H1 (cell line): ENCODE results near the gene OXSR1. TPM values are rescaled to one million over a fixed set of nuclear protein-coding genes. Genes with fewer than 3 reads are reported as not detected.

Experiments used
- CTCF ChIA-PET: fragments of 300-600 bp; sonication (Branson Sonifier 250); formaldehyde crosslinking; loops from one replicate; lab custom pipeline; 2021; ENCODE audit not compliant: partially characterized antibody; lab: Charles Lee
- POLR2A ChIA-PET: fragments of 300-600 bp; sonication (Branson Sonifier 250); formaldehyde crosslinking; loops from one replicate; lab custom pipeline; 2021; ENCODE audit warnings: inconsistent platforms; ENCODE audit not compliant: partially characterized antibody; lab: Charles Lee
- DNase-seq, 2 experiments: peaks; one replicate each; pipeline versions ENCODE4 v3.0.0 to v3.0.0-alpha.2; 2010 to 2022; ENCODE audit warnings: low spot score in 2 of 2, low read depth in 1 of 2, mixed read lengths in 1 of 2
- FAIRE-seq: peaks from 2 replicates; lab custom pipeline; 2011; peaks lifted over from hg19 to GRCh38; lab: Jason Lieb, UNC
- H2AFZ ChIP-seq: 2 replicates; pipeline ENCODE4 v1.8.1; 2012; ENCODE audit warnings: low read length, inconsistent platforms
- H2AK5ac ChIP-seq: 2 replicates; pipeline ENCODE4 v1.6.1; 2013; ENCODE audit warnings: low read depth, low read length
- H2BK120ac ChIP-seq: replicated peaks from 2 replicates; pipeline ENCODE3; 2013; ENCODE audit warnings: low read depth, low read length, inconsistent platforms
- H2BK12ac ChIP-seq: 2 replicates; pipeline ENCODE4 v1.6.1; 2013; ENCODE audit warnings: low read depth, low read length
- H2BK15ac ChIP-seq: 2 replicates; pipeline ENCODE4 v1.6.1; 2013; ENCODE audit warnings: low read length
- H2BK20ac ChIP-seq: 2 replicates; pipeline ENCODE4 v1.6.1; 2013; ENCODE audit warnings: low read length
- H2BK5ac ChIP-seq: 2 replicates; pipeline ENCODE4 v1.6.1; 2013; ENCODE audit warnings: low read depth, low read length
- H3K14ac ChIP-seq: 2 replicates; pipeline ENCODE4 v1.6.1; 2013; ENCODE audit warnings: inconsistent platforms; ENCODE audit not compliant: insufficient read length
- H3K18ac ChIP-seq: 2 replicates; pipeline ENCODE4 v1.6.1; 2013; ENCODE audit warnings: low read length; ENCODE audit errors: extremely low read depth
- H3K23ac ChIP-seq: 2 replicates; pipeline ENCODE4 v1.6.1; 2013; ENCODE audit warnings: inconsistent platforms; ENCODE audit not compliant: insufficient read length
- H3K23me2 ChIP-seq: 2 replicates; pipeline ENCODE4 v1.6.1; 2013; ENCODE audit warnings: low read depth, low read length
- H3K27ac ChIP-seq: 2 replicates; pipeline ENCODE4 v1.6.1; 2011; ENCODE audit warnings: low read depth, low read length, inconsistent platforms
- H3K27me3 ChIP-seq, 4 experiments: replicated peaks in 1 of 4; 1 replicate in 1 of 4; 2 replicates in 3 of 4; pipeline versions ENCODE4 v1.6.1 to v1.8.1; 2011 to 2013; ENCODE audit warnings: low read length in 3 of 4, mild to moderate bottlenecking in 3 of 4, inconsistent platforms in 2 of 4, mixed read lengths in 2 of 4, moderate library complexity in 1 of 4; ENCODE audit not compliant: control insufficient read depth in 3 of 4, insufficient read depth in 3 of 4; ENCODE audit errors: extremely low read depth in 1 of 4
- H3K36me3 ChIP-seq, 4 experiments: 2 replicates each; pipeline versions ENCODE4 v1.6.1 to v1.8.1; 2011 to 2013; ENCODE audit warnings: mild to moderate bottlenecking in 4 of 4, low read length in 3 of 4, moderate library complexity in 2 of 4, control low read depth in 1 of 4, inconsistent platforms in 1 of 4; ENCODE audit not compliant: insufficient read depth in 4 of 4, control insufficient read depth in 2 of 4
- H3K4ac ChIP-seq: replicated peaks from 2 replicates; pipeline ENCODE3; 2013; ENCODE audit warnings: low read length, low read depth, mixed read lengths, inconsistent platforms; ENCODE audit not compliant: insufficient read length
- H3K4me1 ChIP-seq, 4 experiments: replicated peaks in 1 of 4; 1 replicate in 1 of 4; 2 replicates in 3 of 4; pipeline versions ENCODE4 v1.6.1 to v1.8.1; 2011 to 2013; ENCODE audit warnings: low read length in 3 of 4, inconsistent platforms in 2 of 4, mixed read lengths in 1 of 4; ENCODE audit not compliant: insufficient read depth in 4 of 4, control insufficient read depth in 3 of 4
- H3K4me2 ChIP-seq, 2 experiments: 2 replicates each; pipeline versions ENCODE4 v1.6.1 to v1.8.1; 2011 to 2013; ENCODE audit warnings: low read depth in 2 of 2, low read length in 2 of 2, control low read depth in 1 of 2, inconsistent platforms in 1 of 2, mild to moderate bottlenecking in 1 of 2; ENCODE audit not compliant: insufficient read depth in 1 of 2
- H3K4me3 ChIP-seq, 4 experiments: fragments of 200-600, 300-600 bp in 1 of 4; sonication (generic), shearing (Covaris generic), sonication (Bioruptor Twin) in 1 of 4; 2 replicates each; pipeline versions ENCODE4 v1.5.1 to v1.8.1; 2011 to 2016; ENCODE audit warnings: low read length in 4 of 4, low read depth in 3 of 4, control low read depth in 2 of 4, inconsistent platforms in 2 of 4, mild to moderate bottlenecking in 2 of 4, mixed read lengths in 1 of 4, moderate library complexity in 1 of 4; ENCODE audit not compliant: insufficient read depth in 2 of 4; ENCODE audit errors: extremely low read depth in 1 of 4
- H3K56ac ChIP-seq: replicated peaks from 2 replicates; pipeline ENCODE3; 2013; ENCODE audit warnings: low read depth, mild to moderate bottlenecking, mixed read lengths, low read length, inconsistent platforms; ENCODE audit not compliant: insufficient read length
- H3K79me1 ChIP-seq: 2 replicates; pipeline ENCODE4 v1.6.1; 2013; ENCODE audit warnings: low read depth, low read length, control low read depth
- H3K79me2 ChIP-seq, 2 experiments: 2 replicates each; pipeline versions ENCODE4 v1.6.1 to v1.8.1; 2012 to 2013; ENCODE audit warnings: low read length in 2 of 2, mild to moderate bottlenecking in 2 of 2, inconsistent platforms in 1 of 2; ENCODE audit not compliant: insufficient read depth in 2 of 2, control insufficient read depth in 1 of 2
- H3K9ac ChIP-seq, 4 experiments: replicated peaks in 1 of 4; 1 replicate in 1 of 4; 2 replicates in 3 of 4; pipeline versions ENCODE4 v1.6.1 to v1.8.1; 2011 to 2013; ENCODE audit warnings: low read depth in 3 of 4, low read length in 3 of 4, control low read depth in 2 of 4, mild to moderate bottlenecking in 2 of 4, moderate library complexity in 2 of 4, inconsistent platforms in 1 of 4; ENCODE audit errors: extremely low read depth in 1 of 4
- H3K9me3 ChIP-seq, 2 experiments: 2 replicates each; pipeline versions ENCODE4 v1.6.1 to v1.8.1; 2012 to 2013; ENCODE audit warnings: mild to moderate bottlenecking in 2 of 2, moderate library complexity in 2 of 2, control low read depth in 1 of 2, inconsistent platforms in 1 of 2, low read depth in 1 of 2, low read length in 1 of 2, mixed read lengths in 1 of 2; ENCODE audit not compliant: insufficient read depth in 2 of 2
- H4K20me1 ChIP-seq, 2 experiments: replicated peaks in 1 of 2; 2 replicates each; pipeline versions ENCODE3 to v1.8.1; 2011 to 2013; ENCODE audit warnings: inconsistent platforms in 2 of 2, low read length in 2 of 2, mild to moderate bottlenecking in 1 of 2; ENCODE audit not compliant: insufficient read depth in 2 of 2, control insufficient read depth in 1 of 2
- H4K5ac ChIP-seq: 2 replicates; pipeline ENCODE4 v1.6.1; 2013; ENCODE audit warnings: low read length, low read depth, mixed read lengths, inconsistent platforms; ENCODE audit not compliant: insufficient read length
- H4K8ac ChIP-seq: 2 replicates; pipeline ENCODE4 v1.8.0; 2013; ENCODE audit warnings: mild to moderate bottlenecking, moderate library complexity, low read length, inconsistent platforms; ENCODE audit not compliant: insufficient read depth; ENCODE audit errors: extremely low read depth
- H4K91ac ChIP-seq: replicated peaks from 2 replicates; pipeline ENCODE3; 2013; ENCODE audit warnings: low read length, mixed read lengths, inconsistent platforms; ENCODE audit not compliant: insufficient read length
- KDM5A ChIP-seq: fragments of 200-600 bp; IDR thresholded peaks from 2 replicates; pipeline ENCODE4 v1.7.1; 2012; ENCODE audit warnings: mild to moderate bottlenecking, low read length, inconsistent platforms, mixed read lengths
- MAFK ChIP-seq: IDR thresholded peaks from 2 replicates; pipeline ENCODE4 v1.6.1; 2012; ENCODE audit warnings: low read depth, mild to moderate bottlenecking, improper control_type of control experiment, low read length
- POLR2A ChIP-seq, 2 experiments: IDR thresholded peaks; 1 replicate in 1 of 2; 2 replicates in 1 of 2; pipeline ENCODE4 v1.6.1; 2011; ENCODE audit warnings: low read depth in 2 of 2, low read length in 2 of 2, mild to moderate bottlenecking in 2 of 2; ENCODE audit errors: control extremely low read depth in 1 of 2
- RFX5 ChIP-seq: IDR thresholded peaks from 2 replicates; pipeline ENCODE4 v1.6.1; 2011; ENCODE audit warnings: low read depth, low read length, improper control_type of control experiment, borderline replicate concordance
- RXRA ChIP-seq: IDR thresholded peaks from 2 replicates; pipeline ENCODE4 v1.6.1; 2011; ENCODE audit warnings: low read depth, mild to moderate bottlenecking, low read length, moderate library complexity; ENCODE audit not compliant: insufficient read depth
- WGBS, 2 experiments: shearing (Covaris generic) in 1 of 2; methylation state at CpG; one replicate each; pipeline versions ENCODE4 v1.1.6 to v1.1.7; 2013 to 2015; ENCODE audit warnings: low lambda C conversion rate in 2 of 2, mixed read lengths in 2 of 2, inconsistent platforms in 1 of 2, low coverage in 1 of 2, missing lambda C conversion rate in 1 of 2; ENCODE audit not compliant: insufficient replicate concordance in 2 of 2, insufficient coverage in 1 of 2, insufficient read length in 1 of 2; ENCODE audit errors: extremely low coverage in 1 of 2, missing lambda C conversion rate in 1 of 2; 5-methylcytosine and 5-hydroxymethylcytosine counted together
- polyA plus RNA-seq, 7 experiments: library from polyadenylated mRNA; depleted of rRNA in 3 of 7; stranded (reverse) in 5 of 7; unstranded in 2 of 7; fragments of >200 nt in 5 of 7; fragments of 200-250 nt in 2 of 7; gene quantifications; 1 replicate in 5 of 7; 2 replicates in 1 of 7; 4 replicates in 1 of 7; pipeline versions ENCODE4 v1.2.1 to v1.2.3, GENCODE V29; 2011 to 2013; ENCODE audit warnings: missing spikeins in 2 of 7, mixed read lengths in 2 of 7
- total RNA-seq: library from RNA; stranded (reverse); fragmentation: NEBNext Ultra II Directional; extraction: Animal tissue kit (Norgen Biotek cat#: 25700); gene quantifications from 2 replicates; pipeline ENCODE4 v1.2.1, GENCODE V29; 2021

OXSR1 gene
- total and polyA plus RNA-seq, 2 of the 8 experiments (the other 6 are each of a cell fraction or from before 2014, with no cell fraction given) = 25.1 to 47.0 TPM

DNA sequence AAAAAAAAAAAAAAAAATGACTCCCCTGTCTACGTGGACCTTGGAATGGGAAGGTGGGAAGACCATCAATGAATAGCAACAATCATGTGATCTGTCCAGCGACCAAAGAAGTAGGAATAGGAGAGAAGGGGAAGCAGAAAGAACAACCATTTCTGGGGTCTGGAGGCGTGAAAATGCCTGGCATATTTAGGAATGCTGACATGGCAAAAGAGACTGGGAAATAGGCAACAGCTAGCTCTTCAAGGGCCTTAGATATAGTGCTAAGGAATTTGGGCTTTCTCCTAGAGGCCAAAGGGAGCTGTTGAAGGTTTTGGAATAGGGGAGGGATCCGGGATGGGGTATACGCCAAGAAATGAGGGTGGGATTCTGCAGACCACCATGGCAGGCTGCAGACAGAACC lies 106.2 kb downstream of the OXSR1 start:
- Histone ChIP-seq H3K9ac (no peak overlapping the region), H4K8ac (no peak overlapping the region), H2BK20ac (no peak overlapping the region), H3K79me1 (no peaks in the 10 kb centered on the region), H3K9me3 (no peaks in the 10 kb centered on the region), H4K91ac (no peak overlapping the region), H3K14ac (no peak overlapping the region), H3K36me3 (no peaks in the 10 kb centered on the region), H4K5ac (no peak overlapping the region), H3K56ac (no peak overlapping the region), H2AFZ (no peak overlapping the region), H2BK5ac (no peak overlapping the region), H3K27ac (no peak overlapping the region), H2AK5ac (no peak overlapping the region), H3K4ac (no peak overlapping the region), H3K79me2 (no peaks in the 10 kb centered on the region), H3K18ac (no peak overlapping the region), H3K4me1 (peaks cover 0 to 6% (median 2%) of the 10 kb centered on the region in 4 experiments; a peak in 2 of 7 replicates), H2BK15ac (no peak overlapping the region), H4K20me1 (no peaks in the 10 kb centered on the region), H3K27me3 (no peaks in the 10 kb centered on the region), H2BK120ac (no peak overlapping the region), H2BK12ac (no peak overlapping the region), H3K4me2 (no peak overlapping the region), H3K23me2 (0 out of 2 replicates have a peak, but pooled peaks cover 2% of the 10 kb centered on the region), H3K4me3 (no peak overlapping the region), H3K23ac (no peak overlapping the region)
- CTCF ChIA-PET = interaction anchor here (1.3 to 4.0 kb wide), 3 partner anchors 10 to 26 kb away, joined by 3 to 22 read pairs (median 7); partner anchors contain the start of gene SLC22A14
- DNase-seq = no peak
- 87% methylated on average over 4 of the region's 5 CpGs; no CpG with 5 or more reads in 1 of the 2 experiments for WGBS, 2 experiments
- no peak for FAIRE-seq
- peak; percentile 77 for TF ChIP-seq MAFK
- no peak for TF ChIP-seq POLR2A (IDR thresholded peaks at IDR 0.05; ENCODE audit: control extremely low read depth in 1 of 2, low read depth in 2 of 2, low read length in 2 of 2)
- TF ChIP-seq RFX5 = no peak
- TF ChIP-seq KDM5A = no peak
- no peak for TF ChIP-seq RXRA
- POLR2A ChIA-PET = no interaction called here
